Caco-2 (cell line): Measurements from ENCODE around the gene LEAP2. TPM values are rescaled to one million over a fixed set of nuclear protein-coding genes. Genes with fewer than 3 reads are reported as not detected.
A peak's percentile ranks its signal among the peaks of the same experiment; 100 is the strongest.

Experiments
- BruUV-seq: library from RNA; stranded (reverse); fragments of 400-500 nt; replicated peaks from 2 replicates; lab custom pipeline; 2021; lab: Mats Ljungman, UMichigan
- CTCF ChIA-PET: fragments of 300-600 bp; sonication (Branson Sonifier 250); formaldehyde crosslinking; loops from one replicate; lab custom pipeline; 2022; ENCODE audit warnings: antibody characterized with exemption; lab: Charles Lee
- POLR2A ChIA-PET: fragments of 300-600 bp; sonication (Branson Sonifier 250); formaldehyde crosslinking; loops from one replicate; lab custom pipeline; 2022; ENCODE audit warnings: antibody characterized with exemption; lab: Charles Lee
- DNase-seq, 2 experiments: peaks; one replicate each; pipeline versions ENCODE4 v3.0.0 to v3.0.0-alpha.2; 2020 to 2022
- H3K27me3 ChIP-seq: replicated peaks from 2 replicates; pipeline ENCODE4 v1.6.0; 2011; ENCODE audit warnings: low read length; ENCODE audit not compliant: control insufficient read depth, insufficient read depth
- H3K36me3 ChIP-seq: 2 replicates; pipeline ENCODE4 v1.5.1; 2011; ENCODE audit warnings: low read length; ENCODE audit not compliant: control insufficient read depth, insufficient read depth
- H3K4me1 ChIP-seq: fragments of 250-450 bp; sonication (Bioruptor Pico); 2 replicates; pipeline ENCODE4 v1.5.1; 2020; ENCODE audit warnings: mild to moderate bottlenecking
- H3K4me3 ChIP-seq: 2 replicates; pipeline ENCODE4 v1.5.1; 2011; ENCODE audit warnings: low read depth, mild to moderate bottlenecking, control low read depth, low read length
- H3K9me3 ChIP-seq: fragments of 250-450 bp; sonication (Bioruptor Pico); 2 replicates; pipeline ENCODE4 v1.5.1; 2020; ENCODE audit warnings: mild to moderate bottlenecking, moderate library complexity
- H3K27ac Mint-ChIP-seq: one replicate; pipeline ENCODE4 v1.8.0; 2022; ENCODE audit warnings: mixed read lengths; ENCODE audit not compliant: unreplicated experiment
- H3K27me3 Mint-ChIP-seq: one replicate; pipeline ENCODE4 v1.8.0; 2022; ENCODE audit warnings: mixed read lengths; ENCODE audit not compliant: insufficient read depth, unreplicated experiment
- H3K36me3 Mint-ChIP-seq: one replicate; pipeline ENCODE4 v1.8.0; 2022; ENCODE audit warnings: mild to moderate bottlenecking, mixed read lengths; ENCODE audit not compliant: insufficient read depth, unreplicated experiment
- H3K4me1 Mint-ChIP-seq: one replicate; pipeline ENCODE4 v1.8.0; 2022; ENCODE audit warnings: low read depth, mixed read lengths; ENCODE audit not compliant: unreplicated experiment
- H3K4me3 Mint-ChIP-seq: one replicate; pipeline ENCODE4 v1.8.0; 2022; ENCODE audit warnings: mild to moderate bottlenecking, moderate library complexity, mixed read lengths; ENCODE audit not compliant: unreplicated experiment
- H3K9me3 Mint-ChIP-seq: one replicate; pipeline ENCODE4 v1.8.0; 2022; ENCODE audit warnings: mixed read lengths; ENCODE audit not compliant: unreplicated experiment
- CTCF ChIP-seq, 2 experiments: fragments of 200-600 bp in 1 of 2; IDR thresholded peaks; 1 replicate in 1 of 2; 2 replicates in 1 of 2; pipeline versions ENCODE4 v1.5.1 to v1.8.0; 2011 to 2022; ENCODE audit warnings: antibody characterized with exemption in 1 of 2, control low read depth in 1 of 2, inconsistent platforms in 1 of 2, low read depth in 1 of 2, low read length in 1 of 2, mild to moderate bottlenecking in 1 of 2, moderate library complexity in 1 of 2; ENCODE audit not compliant: insufficient read depth in 1 of 2, severe bottlenecking in 1 of 2, unreplicated experiment in 1 of 2
- intact Hi-C: fragments of 100-400 bp; cut with micrococcal nuclease; formaldehyde crosslinking; loops from one replicate; pipeline ENCODE4 v1.10.0; 2022; ENCODE audit not compliant: unreplicated experiment
- total RNA-seq: library from RNA; stranded (reverse); gene quantifications from 2 replicates; pipeline ENCODE4 v1.2.3, GENCODE V29; 2022

LEAP2 gene
- total RNA-seq, 1 experiment from 2014 or later, result 1.1 TPM

GRCh38 chr5:132838516-132839282 lies 34.8 kb upstream of the LEAP2 start:
- TF ChIP-seq CTCF (IDR thresholded peaks at IDR 0.05; ENCODE audit: insufficient read depth in 1 of 2, low read depth in 1 of 2, low read length in 1 of 2, severe bottlenecking in 1 of 2, unreplicated experiment in 1 of 2), result no peak
- ChIA-PET CTCF (interaction anchor here (0.9 kb wide), 1 partner anchor 9 kb away, joined by 3 read pairs; the partner anchor contains the start of gene SHROOM1), POLR2A (interaction anchor here (0.9 kb wide), 1 partner anchor 282 kb away, joined by 3 read pairs; the partner anchor contains the start of gene RAD50)
- H3K36me3 ChIP-seq, result no peaks in the 10 kb centered on the region
- no peaks in the 10 kb centered on the region for H3K27me3 ChIP-seq
- peaks cover 7% of the 10 kb centered on the region for H3K36me3 Mint-ChIP-seq
- no peaks in the 10 kb centered on the region for H3K27me3 Mint-ChIP-seq
- intact Hi-C loops, result loop anchor here (2.0 kb wide), 1 partner anchor 28 kb away; the partner anchor contains the start of genes GDF9 and UQCRQ
- no peak overlapping the region for H3K4me3 Mint-ChIP-seq
- H3K4me3 ChIP-seq, result no peak overlapping the region
- H3K9me3 Mint-ChIP-seq, result no peaks in the 10 kb centered on the region
- no TSS peak for BruUV-seq
- peaks cover 35% of the 10 kb centered on the region for H3K4me1 Mint-ChIP-seq
- peaks cover 37% of the 10 kb centered on the region for H3K4me1 ChIP-seq
- H3K27ac Mint-ChIP-seq, result peak overlapping the region; percentile 55
- no peaks in the 10 kb centered on the region for H3K9me3 ChIP-seq
- DNase-seq, result no peak

GRCh38 chr5:132839426-132840301 lies 33.8 kb upstream of the LEAP2 start:
- intact Hi-C loops, result loop anchor here (2.0 kb wide), 1 partner anchor 27 kb away; the partner anchor contains the start of genes GDF9 and UQCRQ
- Mint-ChIP-seq H3K27me3 (no peaks in the 10 kb centered on the region), H3K9me3 (no peaks in the 10 kb centered on the region), H3K27ac (peak overlapping the region; percentile 55), H3K4me3 (no peak overlapping the region), H3K36me3 (peaks cover 7% of the 10 kb centered on the region), H3K4me1 (peaks cover 35% of the 10 kb centered on the region)
- ChIA-PET POLR2A (interaction anchor here (1.0 kb wide), 1 partner anchor 26 kb away, joined by 4 read pairs; the partner anchor contains the start of genes GDF9 and UQCRQ), CTCF (interaction anchor here (1.0 kb wide), 2 partner anchors 26 to 32 kb away, joined by 4 to 5 read pairs; partner anchors contain the start of gene GDF9)
- no peak for TF ChIP-seq CTCF (IDR thresholded peaks at IDR 0.05; ENCODE audit: insufficient read depth in 1 of 2, low read depth in 1 of 2, low read length in 1 of 2, severe bottlenecking in 1 of 2, unreplicated experiment in 1 of 2)
- Histone ChIP-seq H3K9me3 (no peaks in the 10 kb centered on the region), H3K4me3 (no peak overlapping the region), H3K4me1 (peaks cover 37% of the 10 kb centered on the region), H3K27me3 (no peaks in the 10 kb centered on the region), H3K36me3 (no peaks in the 10 kb centered on the region)
- no TSS peak for BruUV-seq
- DNase-seq, result peak in 1 of 2 experiments; percentile 52

GRCh38 chr5:132840313-132840712 lies 33.2 kb upstream of the LEAP2 start:
- Mint-ChIP-seq H3K4me1 (peaks cover 35% of the 10 kb centered on the region), H3K9me3 (no peaks in the 10 kb centered on the region), H3K27ac (peak overlapping the region; percentile 55), H3K36me3 (peaks cover 7% of the 10 kb centered on the region), H3K4me3 (no peak overlapping the region), H3K27me3 (no peaks in the 10 kb centered on the region)
- no peak overlapping the region for H3K4me3 ChIP-seq
- H3K27me3 ChIP-seq, result no peaks in the 10 kb centered on the region
- CTCF ChIA-PET, result interaction anchor here (1.0 kb wide), 2 partner anchors 26 to 33 kb away, joined by 4 to 5 read pairs; partner anchors contain the start of gene GDF9
- BruUV-seq, result no TSS peak
- peaks cover 37% of the 10 kb centered on the region for H3K4me1 ChIP-seq
- intact Hi-C loops, result no loop called here
- H3K9me3 ChIP-seq, result no peaks in the 10 kb centered on the region
- POLR2A ChIA-PET, result interaction anchor here (1.0 kb wide), 1 partner anchor 26 kb away, joined by 4 read pairs; the partner anchor contains the start of genes GDF9 and UQCRQ
- no peaks in the 10 kb centered on the region for H3K36me3 ChIP-seq
- TF ChIP-seq CTCF (IDR thresholded peaks at IDR 0.05; ENCODE audit: insufficient read depth in 1 of 2, low read depth in 1 of 2, low read length in 1 of 2, severe bottlenecking in 1 of 2, unreplicated experiment in 1 of 2), result no peak
- DNase-seq, result no peak
